ENCODE results near the gene CADM2. TPM values are rescaled to one million over a fixed set of nuclear protein-coding genes. Genes with fewer than 3 reads are reported as not detected.

CADM2 gene
- total RNA-seq, 1 donor from 2014 or later, result 3.3 TPM

GRCh38 chr3:85251766-85252165 lies 293.0 kb downstream of the CADM2 start:
- no peak for DNase-seq (ENCODE audit: low spot score in 2 of 2, unreplicated experiment in 2 of 2)
- no peak overlapping the region for H3K4me3 Mint-ChIP-seq
- no peak overlapping the region for H3K27ac Mint-ChIP-seq
- H3K36me3 Mint-ChIP-seq, result no peaks in the 10 kb centered on the region
- H3K4me1 Mint-ChIP-seq, result peaks cover 2% of the 10 kb centered on the region
- H3K27me3 Mint-ChIP-seq (ENCODE audit: low read depth), result no peaks in the 10 kb centered on the region
- TF ChIP-seq, protein P1, sequence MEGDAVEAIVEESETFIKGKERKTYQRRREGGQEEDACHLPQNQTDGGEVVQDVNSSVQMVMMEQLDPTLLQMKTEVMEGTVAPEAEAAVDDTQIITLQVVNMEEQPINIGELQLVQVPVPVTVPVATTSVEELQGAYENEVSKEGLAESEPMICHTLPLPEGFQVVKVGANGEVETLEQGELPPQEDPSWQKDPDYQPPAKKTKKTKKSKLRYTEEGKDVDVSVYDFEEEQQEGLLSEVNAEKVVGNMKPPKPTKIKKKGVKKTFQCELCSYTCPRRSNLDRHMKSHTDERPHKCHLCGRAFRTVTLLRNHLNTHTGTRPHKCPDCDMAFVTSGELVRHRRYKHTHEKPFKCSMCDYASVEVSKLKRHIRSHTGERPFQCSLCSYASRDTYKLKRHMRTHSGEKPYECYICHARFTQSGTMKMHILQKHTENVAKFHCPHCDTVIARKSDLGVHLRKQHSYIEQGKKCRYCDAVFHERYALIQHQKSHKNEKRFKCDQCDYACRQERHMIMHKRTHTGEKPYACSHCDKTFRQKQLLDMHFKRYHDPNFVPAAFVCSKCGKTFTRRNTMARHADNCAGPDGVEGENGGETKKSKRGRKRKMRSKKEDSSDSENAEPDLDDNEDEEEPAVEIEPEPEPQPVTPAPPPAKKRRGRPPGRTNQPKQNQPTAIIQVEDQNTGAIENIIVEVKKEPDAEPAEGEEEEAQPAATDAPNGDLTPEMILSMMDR (IDR thresholded peaks at IDR 0.05; ENCODE audit: unreplicated experiment), result no peak
- no peaks in the 10 kb centered on the region for H3K9me3 Mint-ChIP-seq

DNA sequence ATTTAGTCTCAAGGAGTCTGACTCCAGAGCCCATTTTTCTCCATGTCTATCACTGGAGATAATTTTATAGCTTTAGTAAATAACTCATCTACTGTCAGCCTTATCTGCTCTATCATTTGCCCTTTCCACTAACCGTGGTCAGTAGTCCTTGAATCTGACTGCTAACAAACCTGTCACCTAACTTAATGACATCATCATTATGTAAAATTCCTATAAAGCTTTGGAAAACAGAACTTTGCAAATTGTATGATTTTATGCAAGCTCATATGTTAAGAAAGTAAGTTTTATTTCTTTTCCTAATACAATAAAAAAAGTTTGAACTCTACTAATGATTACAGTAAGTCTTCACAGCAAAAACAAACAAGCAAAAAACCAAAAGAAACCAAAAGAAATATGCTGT lies 293.9 kb downstream of the CADM2 start:
- H3K9me3 Mint-ChIP-seq, result no peaks in the 10 kb centered on the region
- no peak overlapping the region for H3K4me3 Mint-ChIP-seq
- no peak overlapping the region for H3K27ac Mint-ChIP-seq
- no peaks in the 10 kb centered on the region for H3K36me3 Mint-ChIP-seq
- peaks cover 2% of the 10 kb centered on the region for H3K4me1 Mint-ChIP-seq
- TF ChIP-seq, protein P1 (IDR thresholded peaks at IDR 0.05; ENCODE audit: unreplicated experiment), result no peak
- no peak for DNase-seq (ENCODE audit: low spot score in 2 of 2, unreplicated experiment in 2 of 2)
- H3K27me3 Mint-ChIP-seq (ENCODE audit: low read depth), result no peaks in the 10 kb centered on the region

- H3K36me3 Mint-ChIP-seq, result no peaks in the 10 kb centered on the region
- H3K4me1 Mint-ChIP-seq, result peaks cover 2% of the 10 kb centered on the region
- H3K9me3 Mint-ChIP-seq, result no peaks in the 10 kb centered on the region
- H3K27ac Mint-ChIP-seq, result no peak overlapping the region
- TF ChIP-seq, protein P1 (IDR thresholded peaks at IDR 0.05; ENCODE audit: unreplicated experiment), result no peak
- H3K27me3 Mint-ChIP-seq (ENCODE audit: low read depth), result no peaks in the 10 kb centered on the region
- no peak overlapping the region for H3K4me3 Mint-ChIP-seq
- DNase-seq (ENCODE audit: low spot score in 2 of 2, unreplicated experiment in 2 of 2), result no peak
Measured at GRCh38 chr3:85254738-85255137, 295.9 kb downstream of the CADM2 start.

DNA sequence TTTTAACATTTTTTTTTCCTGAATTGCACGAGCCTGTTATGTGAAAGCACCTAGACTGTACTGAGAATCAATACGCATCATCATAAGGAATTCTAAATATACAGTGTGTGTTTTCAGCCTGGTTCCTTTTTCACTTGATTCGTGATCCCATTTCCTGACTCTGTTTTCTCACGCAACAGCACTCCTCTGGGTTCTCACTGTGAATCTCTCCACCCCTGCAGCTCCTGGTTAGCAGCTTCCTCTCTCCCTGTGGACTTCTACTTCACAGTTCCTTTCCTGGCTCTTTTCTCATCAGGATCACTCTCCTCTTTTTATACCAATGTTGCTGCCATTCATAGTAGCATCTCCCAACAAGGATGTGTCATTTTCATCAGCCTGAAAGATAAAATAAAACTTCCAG lies 297.2 kb downstream of the CADM2 start:
- Mint-ChIP-seq H3K36me3 (no peaks in the 10 kb centered on the region), H3K4me1 (peaks cover 2% of the 10 kb centered on the region), H3K4me3 (no peak overlapping the region), H3K27me3 (ENCODE audit: low read depth) (no peaks in the 10 kb centered on the region), H3K9me3 (no peaks in the 10 kb centered on the region), H3K27ac (no peak overlapping the region)
- TF ChIP-seq, protein P1 (IDR thresholded peaks at IDR 0.05; ENCODE audit: unreplicated experiment), result no peak
- no peak for DNase-seq (ENCODE audit: low spot score in 2 of 2, unreplicated experiment in 2 of 2)

DNA sequence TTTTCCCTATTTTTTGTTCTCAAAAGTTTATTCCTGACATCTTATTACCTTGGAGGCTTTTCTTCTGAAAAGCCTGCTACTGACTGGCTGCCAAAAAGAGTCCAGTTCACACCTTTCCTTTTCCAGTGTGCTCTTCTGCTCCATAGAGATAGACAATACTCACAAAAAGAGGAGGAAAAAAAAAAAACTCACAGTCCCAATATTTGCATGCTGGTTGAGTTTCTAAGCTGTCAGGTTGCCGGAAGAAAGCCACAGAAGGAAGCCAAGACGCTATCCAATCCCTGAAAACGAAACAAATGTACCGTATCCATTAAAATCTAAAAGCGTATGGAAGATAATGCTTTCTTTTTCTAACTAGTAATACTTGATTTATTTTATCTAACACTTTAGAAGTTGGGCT lies 299.5 kb downstream of the CADM2 start:
- Mint-ChIP-seq H3K4me3 (no peak overlapping the region), H3K27me3 (ENCODE audit: low read depth) (no peaks in the 10 kb centered on the region), H3K9me3 (no peaks in the 10 kb centered on the region), H3K27ac (no peak overlapping the region), H3K36me3 (no peaks in the 10 kb centered on the region), H3K4me1 (peaks cover 2% of the 10 kb centered on the region)
- TF ChIP-seq, protein P1 (IDR thresholded peaks at IDR 0.05; ENCODE audit: unreplicated experiment), result no peak
- no peak for DNase-seq (ENCODE audit: low spot score in 2 of 2, unreplicated experiment in 2 of 2)

- Mint-ChIP-seq H3K4me1 (peaks cover 2% of the 10 kb centered on the region), H3K9me3 (no peaks in the 10 kb centered on the region), H3K4me3 (no peak overlapping the region), H3K27ac (no peak overlapping the region), H3K36me3 (no peaks in the 10 kb centered on the region), H3K27me3 (ENCODE audit: low read depth) (no peaks in the 10 kb centered on the region)
- no peak for DNase-seq (ENCODE audit: low spot score in 2 of 2, unreplicated experiment in 2 of 2)
- TF ChIP-seq, protein P1 (IDR thresholded peaks at IDR 0.05; ENCODE audit: unreplicated experiment), result no peak
Measured at GRCh38 chr3:85258819-85259218, 300.0 kb downstream of the CADM2 start.
